ENCODE measurements around the gene MDP1.
"Not testable (repeated sequence)": the region's sequence is repeated elsewhere in the genome, so short reads cannot be mapped to it uniquely, and the experiment has no call there.

The MDP1 gene

GRCh38 chr14:24231263-24232120 lies 15.6 kb upstream of the MDP1 start:
- DNase-seq (ENCODE audit: low read depth in 2 of 2): no peak

DNA sequence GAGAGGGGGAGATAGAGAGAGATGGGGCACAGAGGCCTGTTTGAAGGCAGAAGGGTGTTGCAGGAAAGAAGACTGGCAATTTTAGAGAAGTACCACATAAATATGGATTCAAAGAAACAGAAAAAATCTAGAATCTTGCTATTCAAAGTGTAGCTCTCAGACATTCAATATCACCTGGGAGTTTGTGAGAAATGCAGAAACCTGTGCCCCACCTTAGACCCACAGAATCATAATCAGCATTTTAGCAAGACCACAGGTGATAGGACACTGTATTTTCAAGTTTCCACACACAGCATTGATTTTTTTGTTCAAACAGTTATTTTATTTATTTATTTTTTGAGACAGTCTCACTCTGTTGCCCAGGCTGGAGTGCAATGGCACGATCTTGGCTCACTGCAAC lies 13.0 kb upstream of the MDP1 start:
- DNase-seq (ENCODE audit: low read depth in 2 of 2): no peak

- DNase-seq (ENCODE audit: low read depth in 2 of 2): no peak
Measured at GRCh38 chr14:24226473-24226872, 10.6 kb upstream of the MDP1 start.

DNA sequence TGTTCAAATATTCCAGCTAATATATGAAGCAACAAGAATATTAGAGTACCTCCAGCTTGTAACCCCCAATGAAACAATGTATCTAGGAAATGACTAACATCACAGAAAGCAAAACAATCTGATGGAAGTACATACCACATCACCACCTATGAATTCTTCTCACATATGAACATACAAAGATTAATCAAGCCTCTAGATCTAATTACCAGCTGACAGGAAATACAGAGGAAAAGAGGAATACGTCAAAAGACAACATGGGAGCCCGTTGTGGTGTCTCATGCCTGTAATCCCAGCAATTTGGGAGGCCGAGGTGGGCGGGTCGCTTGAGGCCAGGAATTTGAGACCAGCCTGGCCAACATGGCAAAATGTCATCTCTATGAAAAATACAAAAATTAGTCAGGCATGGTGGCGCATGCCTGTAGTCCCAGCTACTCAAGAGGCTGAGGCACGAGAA lies 8.8 kb upstream of the MDP1 start:
- DNase-seq (ENCODE audit: low read depth in 2 of 2): no peak

DNA sequence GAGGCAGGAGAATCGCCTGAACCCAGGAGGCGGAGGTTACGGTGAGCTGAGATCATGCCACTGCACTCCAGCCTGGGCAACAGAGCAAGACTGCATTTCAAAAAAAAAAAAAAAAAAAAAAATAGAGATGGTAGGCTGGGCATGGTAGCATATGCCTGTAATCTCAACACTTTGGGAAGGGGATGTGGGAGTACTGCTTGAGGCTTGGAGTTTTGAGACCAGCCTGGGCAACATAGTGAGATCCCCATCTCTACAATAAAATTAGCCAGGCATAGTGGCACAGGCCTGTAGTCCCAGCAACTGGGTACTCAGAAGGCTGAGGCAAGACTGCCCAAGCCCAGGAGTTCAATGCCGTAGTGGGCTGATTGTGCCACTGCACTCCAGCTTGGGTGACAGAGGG lies 7.1 kb upstream of the MDP1 start:
- not testable (repeated sequence) for DNase-seq (ENCODE audit: low read depth in 2 of 2)

GRCh38 chr14:24219521-24219920 lies 3.7 kb upstream of the MDP1 start:
- DNase-seq (ENCODE audit: low read depth in 2 of 2): no peak

DNA sequence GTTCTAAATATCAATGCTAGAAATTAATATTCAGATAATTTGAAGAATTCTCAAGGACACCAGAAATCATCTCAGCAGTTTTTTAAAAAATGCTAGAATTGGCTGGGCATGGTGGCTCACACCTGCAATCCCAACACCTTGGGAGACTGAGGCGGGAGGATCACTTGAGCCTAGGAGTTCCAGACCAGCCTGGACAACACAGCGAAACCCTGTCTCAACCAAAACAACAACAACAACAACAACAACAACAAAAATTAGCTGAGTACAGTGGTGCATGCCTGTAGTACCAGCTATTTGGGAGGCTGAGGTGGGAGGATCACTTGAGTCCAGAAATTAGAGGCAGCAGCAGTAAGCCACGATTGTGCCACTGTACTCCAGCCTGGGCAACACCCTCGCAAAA lies 3.2 kb upstream of the MDP1 start:
- no peak for DNase-seq (ENCODE audit: low read depth in 2 of 2)

GRCh38 chr14:24216876-24217275 lies 1.0 kb upstream of the MDP1 start:
- not testable (repeated sequence) for DNase-seq (ENCODE audit: low read depth in 2 of 2)

GRCh38 chr14:24216345-24216699 lies 456 bp upstream of the MDP1 start:
- no peak for DNase-seq (ENCODE audit: low read depth in 2 of 2)

- no peak for DNase-seq (ENCODE audit: low read depth in 2 of 2)
Measured at GRCh38 chr14:24213866-24214662, 1.8 kb downstream of the MDP1 start.

DNA sequence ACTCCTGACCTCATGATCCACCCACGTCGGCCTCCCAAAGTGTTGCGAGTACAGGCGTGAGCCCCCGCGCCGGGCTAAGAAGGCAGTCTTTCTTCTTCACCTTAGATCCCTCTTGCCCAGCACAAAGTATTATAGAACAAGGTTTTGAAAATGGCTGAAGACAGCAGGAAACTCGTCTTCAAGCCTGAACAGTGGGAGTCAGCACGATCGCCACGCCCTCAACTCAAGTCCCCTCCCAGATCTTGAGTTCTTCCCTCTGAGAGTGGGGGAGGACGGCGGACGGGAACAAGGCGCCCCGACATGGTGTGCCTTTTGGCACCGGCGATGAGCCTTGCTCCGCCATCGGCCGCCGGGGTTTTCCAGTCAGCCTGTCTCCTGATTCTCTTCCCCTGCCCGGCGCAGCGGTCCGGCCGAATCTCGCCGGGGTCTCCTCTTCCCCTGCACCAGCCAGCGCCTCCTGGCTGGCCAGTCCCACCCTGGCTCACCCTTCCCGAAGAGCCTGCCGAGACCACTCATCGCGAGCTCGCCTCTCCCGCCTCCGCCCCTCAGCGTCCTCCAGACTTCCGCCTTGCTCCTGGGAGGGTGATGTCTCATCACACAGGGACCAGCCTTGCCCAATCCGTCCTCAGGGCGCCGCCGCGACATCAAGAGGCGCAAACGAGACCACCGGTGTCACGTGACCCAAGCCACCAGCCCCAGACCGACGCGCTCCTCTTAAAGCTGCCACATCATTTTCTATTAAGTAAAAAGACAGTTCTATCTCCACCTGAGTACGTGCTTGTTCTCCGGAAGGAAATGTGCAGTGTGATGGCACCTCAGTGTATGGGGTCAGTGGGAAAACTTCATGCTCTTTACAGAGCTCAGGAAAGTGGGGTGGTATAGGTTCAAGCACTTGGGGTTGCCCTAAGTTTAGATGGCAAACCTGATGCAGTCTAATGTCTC lies 2.7 kb downstream of the MDP1 start, which contains the start of gene CHMP4A:
Gene CHMP4A, minus strand, starts transcription at position 565 of the 942 bp plus-strand sequence. Its CDS starts 49 bp downstream, at position 516.
- DNase-seq (ENCODE audit: low read depth in 2 of 2): peak; percentile 95

GRCh38 chr14:24211311-24211710 lies 4.6 kb downstream of the MDP1 start:
- DNase-seq (ENCODE audit: low read depth in 2 of 2): no peak

DNA sequence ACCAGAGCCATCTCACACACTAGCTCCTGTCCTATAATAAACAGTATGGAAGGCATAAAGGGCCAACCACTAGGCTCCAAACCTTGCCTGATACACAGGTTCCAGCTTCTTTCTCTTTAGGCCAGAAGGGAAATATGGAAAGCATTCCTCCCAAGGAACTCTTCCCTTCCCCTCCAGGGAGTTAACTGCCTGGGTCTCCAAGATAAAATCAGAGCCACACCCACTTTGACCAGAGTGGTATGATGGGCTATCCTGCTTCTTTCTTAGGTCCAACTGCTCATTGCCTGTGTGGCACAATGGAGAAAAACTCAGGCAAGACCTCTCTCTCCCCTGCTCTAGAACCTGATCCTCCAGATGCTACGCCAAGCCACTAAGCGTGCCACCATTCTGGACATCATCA lies 8.2 kb downstream of the MDP1 start:
- no peak for DNase-seq (ENCODE audit: low read depth in 2 of 2)

DNA sequence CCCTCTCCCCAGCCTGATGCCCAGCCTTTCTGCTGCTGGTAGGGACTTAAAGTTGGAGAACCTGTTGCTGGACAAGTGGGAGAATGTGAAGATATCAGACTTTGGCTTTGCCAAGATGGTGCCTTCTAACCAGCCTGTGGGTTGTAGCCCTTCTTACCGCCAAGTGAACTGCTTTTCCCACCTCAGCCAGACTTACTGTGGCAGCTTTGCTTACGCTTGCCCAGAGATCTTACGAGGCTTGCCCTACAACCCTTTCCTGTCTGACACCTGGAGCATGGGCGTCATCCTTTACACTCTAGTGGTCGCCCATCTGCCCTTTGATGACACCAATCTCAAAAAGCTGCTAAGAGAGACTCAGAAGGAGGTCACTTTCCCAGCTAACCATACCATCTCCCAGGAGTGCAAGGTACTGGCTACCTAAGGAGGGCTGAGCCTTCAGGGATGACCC lies 8.7 kb downstream of the MDP1 start:
- DNase-seq (ENCODE audit: low read depth in 2 of 2): no peak

DNA sequence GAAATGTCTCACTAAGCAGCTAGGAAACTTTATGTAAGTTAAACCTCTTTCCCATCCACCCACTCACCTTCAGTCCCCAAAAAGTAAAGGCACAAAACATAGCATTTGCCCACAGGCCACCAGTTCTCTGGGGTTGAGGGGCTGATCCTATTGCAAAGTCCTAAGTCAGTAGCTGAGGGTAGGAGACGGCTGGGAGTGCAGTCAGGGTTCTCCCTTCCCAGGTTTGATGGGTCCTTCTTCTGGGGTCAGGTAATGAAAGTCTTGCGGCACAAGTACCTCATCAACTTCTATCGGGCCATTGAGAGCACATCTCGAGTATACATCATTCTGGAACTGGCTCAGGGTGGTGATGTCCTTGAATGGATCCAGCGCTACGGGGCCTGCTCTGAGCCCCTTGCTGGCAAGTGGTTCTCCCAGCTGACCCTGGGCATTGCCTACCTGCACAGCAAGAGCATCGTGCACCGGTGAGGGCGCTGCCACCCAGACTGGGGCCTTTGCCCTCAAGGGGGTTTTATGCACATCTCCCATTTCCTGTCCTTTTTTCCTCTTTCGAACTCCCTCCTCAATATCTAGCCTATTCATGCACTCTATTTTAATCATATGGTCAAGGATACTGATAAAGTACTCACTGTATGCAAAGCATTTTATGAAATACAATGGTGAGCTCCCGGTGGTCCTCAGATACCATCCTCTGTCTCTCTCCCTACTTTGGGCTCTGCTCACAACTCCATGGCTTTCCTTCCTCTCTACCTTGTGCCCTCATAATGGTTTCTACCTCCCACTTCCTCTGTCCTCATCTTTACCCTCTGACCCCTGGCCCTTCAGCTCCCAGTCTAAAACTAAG lies 9.4 kb downstream of the MDP1 start:
- DNase-seq (ENCODE audit: low read depth in 2 of 2): no peak

DNA sequence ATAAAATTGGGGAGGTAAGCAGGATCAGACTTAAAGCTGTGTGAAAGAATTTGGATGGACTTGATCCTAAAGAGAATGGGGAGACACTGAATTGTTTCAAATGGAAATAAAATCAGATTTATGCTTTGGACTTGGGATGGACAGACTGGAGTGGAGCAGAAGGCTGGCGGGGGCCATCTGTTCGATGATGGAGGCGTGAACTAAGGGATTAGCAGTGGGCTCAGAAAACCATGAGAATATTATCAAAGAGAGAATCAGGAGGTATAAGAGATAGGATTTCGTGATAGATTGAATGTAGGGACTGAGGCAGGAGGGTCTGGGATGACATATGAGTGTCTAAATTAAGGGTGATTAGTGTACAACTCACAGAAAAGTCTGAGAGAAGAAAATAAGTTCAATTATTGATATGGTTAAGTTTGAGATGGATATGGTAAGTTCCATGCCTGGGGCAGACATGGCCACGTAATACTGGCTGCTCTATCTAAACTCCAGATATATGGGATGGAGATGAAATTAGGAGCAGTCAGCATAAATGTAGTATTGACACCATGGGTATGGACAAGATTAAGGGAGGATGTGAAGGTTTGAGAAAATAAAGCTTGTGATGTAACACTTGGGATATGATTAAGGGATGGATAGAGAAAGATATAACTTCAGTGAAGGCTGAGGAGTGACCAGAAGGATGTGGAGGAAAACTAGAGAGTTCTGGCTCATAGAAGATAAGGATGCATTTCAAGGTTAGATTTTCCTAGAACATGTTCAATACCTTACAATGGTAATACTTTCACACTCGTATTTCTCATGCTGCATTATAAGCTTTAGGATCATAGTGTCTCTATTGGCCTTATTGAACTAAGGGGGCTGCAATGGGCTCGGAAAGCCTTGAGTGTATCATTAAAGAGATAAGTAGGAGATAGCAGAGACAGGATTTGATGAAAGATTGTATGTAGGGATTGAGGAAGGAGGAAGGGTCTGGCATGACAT lies 11.4 kb downstream of the MDP1 start:
- DNase-seq (ENCODE audit: low read depth in 2 of 2): no peak

GRCh38 chr14:24203249-24203886 lies 12.5 kb downstream of the MDP1 start:
- DNase-seq (ENCODE audit: low read depth in 2 of 2): not testable (repeated sequence)

DNA sequence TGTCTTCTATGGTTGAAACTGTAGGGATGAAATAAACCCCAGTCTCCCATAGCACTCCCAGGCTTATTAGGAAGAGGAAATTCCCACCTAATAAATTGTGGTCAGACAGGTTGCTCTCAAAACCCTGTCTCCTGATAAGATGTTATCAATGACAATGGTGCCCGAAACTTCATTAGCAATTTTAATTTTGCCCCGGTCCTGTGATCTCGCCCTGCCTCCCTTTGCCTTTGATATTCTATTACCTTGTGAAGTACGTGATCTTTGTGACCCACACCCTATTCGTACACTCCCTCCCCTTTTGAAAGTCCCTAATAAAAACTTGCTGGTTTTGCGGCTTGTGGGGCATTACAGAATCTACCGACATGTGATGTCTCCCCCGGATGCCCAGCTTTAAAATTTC lies 13.3 kb downstream of the MDP1 start:
- not testable (repeated sequence) for DNase-seq (ENCODE audit: low read depth in 2 of 2)

Measured in stimulated activated CD8-positive, alpha-beta memory T cell treated with anti-CD3 and anti-CD28 coated beads, Interleukin-15, amount 100 ng/mL, for 48 hours (primary cell).